PC-9 (cell line): Measurements from ENCODE around the gene UBE2QL1. TPM values are rescaled to one million over a fixed set of nuclear protein-coding genes. Genes with fewer than 3 reads are reported as not detected.

Source experiments
- BruUV-seq: library from RNA; stranded (reverse); fragments of 400-500 nt; replicated peaks from 2 replicates; lab custom pipeline; 2021; lab: Mats Ljungman, UMichigan
- CTCF ChIA-PET: fragments of 300-600 bp; sonication (Branson Sonifier 250); formaldehyde crosslinking; loops from one replicate; lab custom pipeline; 2022; ENCODE audit warnings: antibody characterized with exemption; lab: Charles Lee
- POLR2A ChIA-PET: fragments of 300-600 bp; sonication (Branson Sonifier 250); formaldehyde crosslinking; loops from one replicate; lab custom pipeline; 2022; ENCODE audit warnings: antibody characterized with exemption; ENCODE audit not compliant: unreplicated experiment; lab: Charles Lee
- DNase-seq, 2 experiments: peaks; one replicate each; pipeline versions ENCODE4 v3.0.0 to v3.0.0-alpha.2; 2015 to 2022; ENCODE audit warnings: mixed read lengths in 1 of 2
- H2AFZ ChIP-seq: fragments of 200-600 bp; sonication (generic); 2 replicates; pipeline ENCODE4 v1.8.1; 2017; ENCODE audit warnings: antibody characterized with exemption
- H3F3A ChIP-seq: fragments of 200-600 bp; sonication (generic); 2 replicates; pipeline ENCODE4 v1.8.1; 2017; ENCODE audit warnings: antibody characterized with exemption, mild to moderate bottlenecking, low read depth; ENCODE audit not compliant: insufficient read depth
- H3K27ac ChIP-seq: fragments of 200-600 bp; sonication (generic); 2 replicates; pipeline ENCODE4 v1.6.1; 2016; ENCODE audit warnings: mixed run types
- H3K27me3 ChIP-seq: fragments of 200-600 bp; sonication (generic); 2 replicates; pipeline ENCODE4 v1.6.1; 2016; ENCODE audit warnings: low read depth, mixed run types; ENCODE audit not compliant: insufficient read depth
- H3K36me3 ChIP-seq: fragments of 200-600 bp; sonication (generic); 2 replicates; pipeline ENCODE4 v1.6.1; 2016; ENCODE audit warnings: low read depth, mixed run types
- H3K4me1 ChIP-seq: fragments of 200-600 bp; sonication (generic); replicated peaks from 2 replicates; pipeline ENCODE4 v1.6.1; 2016; ENCODE audit warnings: mixed run types; ENCODE audit not compliant: insufficient read depth
- H3K4me2 ChIP-seq: fragments of 200-600 bp; sonication (generic); 2 replicates; pipeline ENCODE4 v1.6.1; 2017; ENCODE audit warnings: mixed run types
- H3K4me3 ChIP-seq: fragments of 200-600 bp; sonication (generic); 2 replicates; pipeline ENCODE4 v1.6.1; 2016; ENCODE audit warnings: mixed run types
- H3K79me2 ChIP-seq: fragments of 200-600 bp; sonication (generic); 2 replicates; pipeline ENCODE4 v1.6.1; 2017; ENCODE audit warnings: low read depth, mixed run types
- H3K9me2 ChIP-seq: fragments of 200-600 bp; sonication (generic); 2 replicates; pipeline ENCODE4 v1.8.1; 2017; ENCODE audit warnings: mild to moderate bottlenecking; ENCODE audit not compliant: insufficient read depth
- H3K9me3 ChIP-seq: fragments of 200-600 bp; sonication (generic); 2 replicates; pipeline ENCODE4 v1.8.1; 2016; ENCODE audit warnings: low read depth; ENCODE audit not compliant: insufficient read depth
- H4K20me1 ChIP-seq: fragments of 200-600 bp; sonication (generic); 2 replicates; pipeline ENCODE4 v1.8.1; 2017; ENCODE audit not compliant: insufficient read depth
- CTCF ChIP-seq: fragments of 200-600 bp; sonication (generic); conservative IDR thresholded peaks from 2 replicates; pipeline ENCODE4 v1.6.1; 2017; ENCODE audit warnings: mixed run types, antibody characterized with exemption, mild to moderate bottlenecking, moderate library complexity
- EZH2 ChIP-seq: fragments of 200-600 bp; sonication (generic); IDR thresholded peaks from 2 replicates; pipeline ENCODE4 v1.8.0; 2017; ENCODE audit warnings: antibody characterized with exemption, low read depth
- intact Hi-C: fragments of 100-400 bp; cut with micrococcal nuclease; formaldehyde crosslinking; loops from one replicate; pipeline ENCODE4 v1.10.0; 2022; ENCODE audit not compliant: unreplicated experiment
- total RNA-seq: library from RNA; stranded (reverse); gene quantifications from 2 replicates; pipeline ENCODE4 v1.2.3, GENCODE V29; 2021

The UBE2QL1 gene
- total RNA-seq, 1 experiment from 2014 or later, result not detected

DNA sequence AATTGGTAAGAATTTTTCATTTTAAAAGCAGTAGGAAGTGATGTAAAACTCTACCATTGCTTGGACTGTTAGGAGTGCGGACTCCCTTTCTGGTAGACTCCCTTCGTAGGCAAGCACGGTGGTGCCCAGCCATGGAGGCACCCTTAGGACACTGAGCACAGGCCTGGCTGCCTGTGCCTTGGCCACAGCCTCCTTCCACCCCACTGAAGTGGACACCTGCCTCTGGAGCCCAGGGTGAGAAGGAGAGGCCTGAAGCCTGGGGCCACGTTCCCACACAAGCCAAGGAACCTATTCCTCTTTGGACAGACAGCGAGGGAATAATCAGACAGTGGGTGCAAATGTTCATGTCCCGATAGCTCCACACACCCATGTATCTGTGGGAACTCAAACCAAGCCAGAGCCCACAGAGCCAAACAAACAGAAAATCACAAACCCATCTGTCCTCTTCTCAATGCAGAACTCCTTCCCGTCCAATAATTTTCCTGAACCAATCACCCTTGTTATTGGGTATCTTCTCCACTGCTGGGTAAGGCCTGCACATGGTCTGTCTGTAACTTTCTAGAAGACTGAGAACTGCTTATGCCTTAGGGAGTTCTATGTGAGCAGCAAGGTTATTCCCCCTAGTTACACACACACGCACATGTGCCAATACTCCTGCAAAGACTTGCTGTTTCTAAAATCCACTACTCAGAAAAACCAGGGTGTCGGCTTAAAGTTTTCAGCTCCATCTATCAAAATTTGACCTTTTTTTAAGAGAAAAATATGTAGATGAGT lies 45.2 kb downstream of the UBE2QL1 start:
- H3K27ac ChIP-seq, result no peak overlapping the region
- no peaks in the 10 kb centered on the region for H3K9me2 ChIP-seq
- peaks cover 85% of the 10 kb centered on the region for H3K27me3 ChIP-seq
- intact Hi-C loops, result no loop called here
- peaks cover 19% of the 10 kb centered on the region for H3K4me1 ChIP-seq
- no peaks in the 10 kb centered on the region for H3K9me3 ChIP-seq
- no peak overlapping the region for H2AFZ ChIP-seq
- no peaks in the 10 kb centered on the region for H3K79me2 ChIP-seq
- H3K4me3 ChIP-seq, result no peak overlapping the region
- no TSS peak for BruUV-seq
- no peaks in the 10 kb centered on the region for H3K36me3 ChIP-seq
- ChIA-PET CTCF (no interaction called here), POLR2A (no interaction called here)
- H3K4me2 ChIP-seq, result no peak overlapping the region
- no peak for DNase-seq
- no peaks in the 10 kb centered on the region for H3F3A ChIP-seq
- H4K20me1 ChIP-seq, result no peaks in the 10 kb centered on the region
- no peak for TF ChIP-seq CTCF
- no peak for TF ChIP-seq EZH2

GRCh38 chr5:6494939-6495338 lies 46.3 kb downstream of the UBE2QL1 start:
- no peak for DNase-seq

More at GRCh38 chr5:6494939-6495338, 46.3 kb downstream of the UBE2QL1 start:
- POLR2A ChIA-PET, result no interaction called here
- TF ChIP-seq CTCF (no peak), EZH2 (no peak)
- Histone ChIP-seq H3K27ac (no peak overlapping the region), H3K4me1 (peaks cover 19% of the 10 kb centered on the region), H3F3A (no peaks in the 10 kb centered on the region), H3K27me3 (peaks cover 96% of the 10 kb centered on the region), H3K4me3 (no peak overlapping the region), H3K36me3 (no peaks in the 10 kb centered on the region), H4K20me1 (no peaks in the 10 kb centered on the region), H3K9me3 (no peaks in the 10 kb centered on the region), H3K79me2 (no peaks in the 10 kb centered on the region), H2AFZ (no peak overlapping the region), H3K9me2 (no peaks in the 10 kb centered on the region), H3K4me2 (no peak overlapping the region)
- BruUV-seq, result no TSS peak
- CTCF ChIA-PET, result interaction anchor here (0.5 kb wide), 1 partner anchor 1228 kb away, joined by 12 read pairs; no protein-coding TSS in a partner anchor
- intact Hi-C loops, result no loop called here
